COLO829 (cell line): ENCODE results near the gene SLC66A2.
"Not testable (repeated sequence)": the region's sequence is repeated elsewhere in the genome, so short reads cannot be mapped to it uniquely, and the experiment has no call there.

Experiments used
- DNase-seq: peaks from one replicate; pipeline ENCODE4 v3.0.0; 2012; ENCODE audit warnings: low spot score

SLC66A2 gene

DNA sequence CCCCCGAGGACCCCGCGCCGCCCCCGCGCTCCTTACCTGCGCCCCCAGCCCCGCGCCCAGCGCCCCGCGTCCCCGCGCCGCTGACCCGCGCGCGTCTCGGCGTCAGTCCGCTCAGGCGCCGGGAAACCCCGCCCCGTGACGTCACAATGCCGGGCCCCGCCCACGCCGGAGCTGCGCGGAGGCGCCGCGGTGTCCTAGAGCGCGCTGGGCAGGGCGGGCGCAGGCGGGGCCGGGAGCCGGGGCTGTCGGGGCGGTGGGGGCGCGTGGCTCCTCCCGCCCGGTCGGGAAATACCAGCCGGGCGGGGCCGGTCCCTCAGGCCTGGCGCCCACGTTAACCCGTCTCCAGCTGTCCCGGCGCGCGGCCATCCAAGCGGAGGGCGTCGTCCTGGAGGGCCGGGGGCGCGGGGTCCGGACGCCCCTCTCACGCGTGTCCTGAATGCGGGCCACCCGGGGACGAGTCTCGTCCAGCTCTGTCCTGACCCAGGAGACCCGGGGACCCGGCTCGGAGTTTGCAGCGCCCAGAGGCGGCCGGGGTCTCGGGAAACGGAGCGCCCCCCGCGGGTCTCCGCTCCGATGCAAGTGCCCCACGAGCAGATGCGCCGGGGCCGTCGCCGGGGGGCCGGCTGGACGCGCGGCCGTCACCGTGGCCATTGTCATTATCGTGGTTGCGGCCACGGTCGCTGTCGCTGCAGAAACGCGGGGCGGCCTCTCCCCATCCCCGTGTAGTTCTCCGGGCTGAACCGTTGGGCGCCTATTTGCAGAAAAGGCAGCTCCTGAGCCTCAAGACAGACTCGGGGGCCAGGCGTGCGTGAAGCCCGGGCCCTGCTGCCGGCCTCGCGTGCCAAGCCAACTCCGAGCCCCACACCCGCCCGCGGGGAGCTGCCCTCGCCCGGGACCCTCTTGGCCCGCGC, at the start of gene SLC66A2:
SLC66A2 (minus strand) TSS at position 109 of the 911 bp plus-strand sequence. CDS start 727 bp downstream, outside the sequence.
- DNase-seq, result peak; percentile 72

DNA sequence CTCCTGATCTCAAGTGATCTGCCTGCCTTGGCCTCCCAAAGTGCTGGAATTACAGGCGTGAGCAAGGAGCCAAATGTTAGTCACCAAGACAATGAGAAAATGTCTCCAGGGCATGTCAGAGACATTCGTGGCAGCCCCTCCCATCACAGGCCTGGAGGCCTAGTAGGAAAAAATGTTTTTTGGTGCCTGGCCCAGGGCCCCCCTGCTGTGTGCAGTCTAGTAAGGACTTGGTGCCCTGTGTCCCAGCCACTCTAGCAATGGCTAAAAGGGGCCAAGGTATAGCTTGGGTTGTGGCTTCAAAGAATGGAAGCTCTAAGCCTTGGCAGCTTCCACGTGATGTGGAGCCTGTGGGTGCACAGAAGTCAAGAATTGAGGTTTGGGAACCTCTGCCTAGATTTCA, 49.4 kb upstream of the SLC66A2 start:
- DNase-seq, result no peak

DNA sequence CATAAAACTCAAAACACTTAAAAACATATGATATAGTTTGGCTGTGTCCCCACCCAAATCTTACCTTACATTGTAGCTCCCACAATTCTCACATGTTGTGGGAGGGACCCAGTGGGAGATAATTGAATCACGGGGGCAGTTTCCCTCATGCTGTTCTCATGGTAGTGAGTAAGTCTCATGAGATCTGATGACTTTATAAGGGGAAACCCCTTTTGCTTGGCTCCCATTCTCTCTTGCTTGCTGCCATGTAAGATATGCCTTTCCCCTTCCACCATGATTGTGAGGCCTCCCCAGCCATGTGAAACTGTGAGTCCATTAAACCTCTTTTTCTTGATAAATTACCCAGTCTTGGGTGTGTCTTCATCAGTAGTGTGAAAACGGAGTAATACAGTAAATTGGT, 48.2 kb upstream of the SLC66A2 start:
- DNase-seq, result not testable (repeated sequence)

GRCh38 chr18:79991494-79991893, 40.0 kb upstream of the SLC66A2 start:
- DNase-seq, result no peak

- DNase-seq, result no peak
Measured at GRCh38 chr18:79989195-79989497, 37.7 kb upstream of the SLC66A2 start.

DNA sequence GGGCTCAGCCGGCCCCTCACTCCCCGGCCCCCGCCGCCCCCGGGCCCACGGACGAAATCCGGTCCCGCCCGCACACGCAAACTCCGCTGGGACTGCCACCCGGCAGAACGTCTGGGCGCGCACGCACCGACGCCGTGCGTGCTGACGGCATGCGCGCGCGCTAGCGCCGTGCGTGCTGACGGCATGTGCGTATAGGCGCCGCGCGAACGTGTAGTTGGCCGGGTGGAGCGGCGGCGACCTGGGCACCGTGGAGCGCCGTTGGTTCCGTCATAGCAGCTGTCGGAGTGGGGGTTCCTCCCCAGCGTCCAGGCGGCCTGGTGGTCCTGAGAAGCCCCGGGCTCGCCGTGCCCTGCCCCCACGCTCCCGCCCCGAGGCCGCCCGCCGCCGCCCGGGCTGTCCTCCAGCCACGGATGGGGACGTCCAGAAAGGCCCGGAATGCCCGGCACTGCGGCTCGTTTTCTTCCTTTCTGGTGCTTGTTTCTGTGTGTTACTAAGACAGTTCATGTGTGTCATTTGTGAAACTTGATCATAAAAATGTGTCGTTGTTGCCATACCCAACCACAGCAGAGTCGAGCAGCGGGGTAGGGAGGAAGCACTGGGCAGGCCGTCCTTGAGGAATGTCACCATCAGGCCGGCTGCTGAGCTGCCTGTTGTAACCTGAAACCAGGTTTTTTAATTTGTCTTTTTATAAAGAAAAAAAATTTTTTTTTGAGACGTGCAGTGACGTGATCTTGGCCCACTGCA, 37.2 kb upstream of the SLC66A2 start, which contains the start of gene TXNL4A:
TXNL4A (minus strand) TSS at position 113 of the 744 bp plus-strand sequence. CDS start 171 bp downstream, outside the sequence.
- peak; percentile 56 for DNase-seq

- no peak for DNase-seq
Measured at GRCh38 chr18:79988071-79988450, 36.6 kb upstream of the SLC66A2 start.

GRCh38 chr18:79987566-79987965, 36.1 kb upstream of the SLC66A2 start:
- DNase-seq, result peak; percentile 21

DNA sequence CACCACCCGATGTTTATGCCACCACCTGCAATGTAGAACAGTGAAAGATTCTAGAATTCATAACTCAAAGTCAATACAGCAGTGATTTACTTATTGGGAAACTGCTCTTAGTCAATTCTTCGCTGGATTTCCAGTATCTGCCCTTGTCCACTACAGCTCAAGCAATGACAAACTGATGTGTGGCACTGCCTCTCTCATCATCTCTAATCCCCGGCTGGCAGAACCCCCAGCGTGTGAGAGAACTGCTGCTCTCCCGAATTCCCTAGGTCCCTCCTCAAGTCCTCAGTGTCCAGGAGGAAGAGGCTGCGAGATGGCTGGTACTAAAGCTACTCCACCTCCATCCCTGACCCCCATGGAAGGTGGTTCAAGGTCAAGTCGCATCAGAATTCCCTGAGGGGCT, 35.3 kb upstream of the SLC66A2 start:
- DNase-seq, result no peak

DNA sequence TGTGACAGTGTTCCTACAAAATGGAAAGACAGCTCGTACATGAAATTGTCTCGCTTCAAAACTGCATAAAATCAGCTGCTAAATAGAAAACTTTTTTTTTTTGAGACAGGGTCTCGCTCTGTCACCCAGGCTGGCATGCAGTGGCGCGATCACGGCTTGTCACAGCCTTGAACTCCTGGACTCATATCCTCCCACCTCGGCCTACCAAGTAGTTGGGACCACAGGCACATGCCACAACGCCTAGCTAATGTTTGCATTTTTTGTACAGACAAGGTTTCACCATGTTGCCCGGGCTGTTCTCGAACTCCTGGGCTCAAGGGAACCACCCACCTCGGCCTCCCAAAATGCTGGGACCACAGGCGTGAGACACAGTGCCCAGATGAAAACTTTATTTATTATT, 33.7 kb upstream of the SLC66A2 start:
- no peak for DNase-seq

DNA sequence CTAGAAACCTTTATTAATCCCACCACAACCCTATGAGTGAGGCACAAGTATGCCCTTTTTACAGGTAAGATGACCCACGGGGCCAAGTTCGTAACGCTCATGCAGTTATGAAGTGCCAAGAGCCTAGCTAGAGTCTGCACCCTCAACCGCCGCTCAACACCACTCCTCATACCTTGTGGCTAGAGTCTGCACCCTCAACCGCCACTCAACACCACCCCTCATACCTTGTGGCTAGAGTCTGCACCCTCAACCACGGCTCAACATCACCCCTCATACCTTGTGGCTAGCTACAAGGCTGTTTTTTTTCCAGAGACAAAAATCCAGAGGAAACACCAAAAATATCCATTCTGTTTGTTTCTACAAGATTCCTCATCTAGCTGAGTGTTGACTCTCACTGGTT, 32.3 kb upstream of the SLC66A2 start:
- DNase-seq, result no peak

DNA sequence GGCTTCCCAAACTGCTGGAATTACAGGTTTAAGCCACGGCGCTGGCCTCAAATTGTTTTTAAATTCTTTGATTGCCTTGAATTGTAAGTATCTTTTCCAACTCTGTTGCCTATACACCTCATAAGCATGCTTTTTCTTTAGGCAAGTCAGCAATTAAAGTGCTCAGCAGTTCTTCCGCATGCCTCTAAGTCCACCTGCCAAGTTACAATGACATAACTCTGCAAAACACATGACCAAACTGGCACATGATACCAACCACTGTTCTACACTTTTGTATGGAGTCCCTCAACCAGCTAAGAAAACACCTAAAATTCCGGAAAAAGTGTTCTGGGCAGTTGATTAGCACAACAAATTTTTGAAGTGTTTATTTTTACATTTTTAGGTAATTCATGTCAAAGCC, 31.8 kb upstream of the SLC66A2 start:
- no peak for DNase-seq

- DNase-seq, result peak; percentile 48
Measured at GRCh38 chr18:79982736-79983135, 31.3 kb upstream of the SLC66A2 start.

DNA sequence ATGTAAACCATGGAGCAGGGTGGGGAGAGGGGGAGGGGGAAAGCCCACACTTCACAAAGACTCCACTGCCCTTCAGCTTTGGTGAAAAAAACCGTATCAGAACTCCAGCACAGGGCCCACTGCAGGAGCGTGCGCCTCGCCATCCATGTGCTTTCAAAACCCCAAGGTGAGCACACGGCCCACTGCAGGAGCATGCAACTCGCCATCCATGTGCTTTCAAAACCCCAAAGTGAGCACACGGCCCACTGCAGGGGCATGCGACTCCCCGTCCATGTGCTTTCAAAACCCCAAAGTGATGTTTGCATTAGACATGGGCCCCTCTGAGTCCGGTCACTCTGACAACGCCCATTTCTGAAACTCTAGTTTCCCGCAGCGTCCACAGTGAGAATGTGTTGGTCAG, 29.1 kb upstream of the SLC66A2 start:
- DNase-seq, result no peak

- no peak for DNase-seq
Measured at GRCh38 chr18:79979843-79980242, 28.4 kb upstream of the SLC66A2 start.

- DNase-seq, result no peak
Measured at GRCh38 chr18:79975985-79976680, 24.7 kb upstream of the SLC66A2 start.

DNA sequence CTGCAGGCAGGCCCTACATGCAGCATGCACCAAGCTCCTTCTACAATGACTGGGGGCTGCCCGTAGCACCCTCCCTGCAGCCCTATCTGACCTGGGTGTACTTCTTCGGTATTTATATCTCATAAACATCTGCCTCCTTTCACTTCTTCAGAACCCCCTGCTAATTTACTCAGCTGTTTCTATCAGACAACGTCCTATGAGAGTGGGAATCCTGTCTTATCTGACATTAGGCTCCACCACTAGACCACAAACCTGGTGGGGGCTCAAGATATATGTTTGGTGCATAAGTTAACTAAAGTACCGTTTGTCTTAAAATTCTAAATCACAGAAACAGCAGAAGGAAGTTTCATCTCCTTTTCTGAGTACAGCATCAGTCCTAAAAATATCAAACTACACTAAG, 23.6 kb upstream of the SLC66A2 start:
- DNase-seq, result no peak

- DNase-seq, result no peak
Measured at GRCh38 chr18:79974025-79974654, 22.7 kb upstream of the SLC66A2 start.

DNA sequence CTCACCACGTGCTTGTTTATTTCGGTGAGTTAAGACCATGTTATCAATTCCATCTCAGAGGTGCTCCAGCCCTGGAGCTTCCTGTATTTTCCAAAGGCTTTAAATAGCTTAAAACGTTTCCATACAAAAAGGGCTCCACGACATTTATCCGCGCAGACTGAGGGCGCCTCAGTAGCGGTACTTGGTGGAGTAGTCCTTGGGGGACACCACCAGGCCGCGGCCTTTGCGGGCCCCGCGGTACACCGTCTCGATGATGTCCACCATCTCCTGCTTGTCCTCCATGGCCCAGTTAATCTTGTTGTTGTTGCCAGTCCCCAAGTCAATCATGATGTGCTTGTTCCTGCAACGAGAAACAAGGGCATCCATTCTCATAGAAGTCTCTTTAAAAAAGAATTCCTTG, 22.1 kb upstream of the SLC66A2 start:
- DNase-seq, result no peak

- DNase-seq, result no peak
Measured at GRCh38 chr18:79972720-79973119, 21.3 kb upstream of the SLC66A2 start.

GRCh38 chr18:79971986-79972385, 20.5 kb upstream of the SLC66A2 start:
- no peak for DNase-seq
